AG09309 (cell line): ENCODE results near the gene MRPL41.

Experiments
- DNase-seq: peaks from one replicate; pipeline ENCODE4 v3.0.0-alpha.2; 2010; ENCODE audit warnings: low read depth
- H3K4me3 ChIP-seq: 2 replicates; pipeline ENCODE4 v1.5.1; 2011; ENCODE audit warnings: mild to moderate bottlenecking, low read depth, low read length, moderate library complexity; ENCODE audit not compliant: control insufficient read depth
- CTCF ChIP-seq: IDR thresholded peaks from 2 replicates; pipeline ENCODE4 v1.5.1; 2011; ENCODE audit warnings: mild to moderate bottlenecking, low read depth, low read length, inconsistent platforms; ENCODE audit not compliant: insufficient read depth, control insufficient read depth; ENCODE audit errors: missing control alignments

The MRPL41 gene

DNA sequence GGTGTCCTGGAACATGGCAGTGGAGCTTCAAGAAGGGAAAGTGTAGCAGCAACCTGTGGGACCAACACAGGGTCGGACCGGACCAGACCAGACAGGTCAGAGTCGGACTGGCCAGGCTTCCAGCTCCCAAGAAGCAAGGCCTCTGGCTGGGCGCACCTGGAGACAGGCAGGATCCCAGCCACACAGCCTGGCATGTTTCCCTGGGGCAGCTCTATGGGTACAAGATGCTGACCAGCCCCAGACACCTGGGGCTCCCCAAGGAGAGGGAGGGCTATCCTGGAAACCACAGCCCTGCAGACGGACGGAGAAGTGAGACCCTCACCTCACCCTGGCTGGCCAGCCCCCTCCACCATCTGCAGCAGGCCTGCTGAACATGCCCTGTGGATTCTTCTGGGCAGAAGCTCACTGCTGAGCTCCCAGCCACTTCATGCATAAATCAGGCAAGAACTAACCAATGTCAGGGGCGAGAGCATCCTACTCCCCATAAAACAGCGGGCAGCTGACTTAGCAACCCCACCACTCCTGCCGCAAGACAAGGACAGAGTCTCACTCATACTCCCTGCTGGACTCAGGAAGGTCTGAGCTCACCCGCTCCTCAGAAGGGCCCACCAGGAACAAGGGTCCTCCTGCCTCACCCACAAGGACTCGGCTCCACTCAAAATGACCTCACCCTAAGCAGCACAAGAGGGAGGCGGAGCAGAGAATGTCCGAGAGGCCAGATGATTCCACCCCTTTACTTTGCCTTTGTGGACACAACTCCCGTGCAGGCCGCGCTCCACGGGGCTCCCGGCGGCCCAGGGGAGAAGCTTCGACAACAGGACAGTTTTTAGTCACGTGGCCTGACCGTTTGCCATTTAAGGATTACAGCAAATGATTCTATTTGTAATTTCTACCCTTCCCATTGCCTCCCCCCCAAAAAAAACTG lies 29.9 kb downstream of the MRPL41 start:
- TF ChIP-seq CTCF, result no peak
- no peak for DNase-seq
- no peak overlapping the region for H3K4me3 ChIP-seq

- TF ChIP-seq CTCF, result no peak
- DNase-seq, result no peak
- no peak overlapping the region for H3K4me3 ChIP-seq
Measured at GRCh38 chr9:137582286-137582860, 30.7 kb downstream of the MRPL41 start.

DNA sequence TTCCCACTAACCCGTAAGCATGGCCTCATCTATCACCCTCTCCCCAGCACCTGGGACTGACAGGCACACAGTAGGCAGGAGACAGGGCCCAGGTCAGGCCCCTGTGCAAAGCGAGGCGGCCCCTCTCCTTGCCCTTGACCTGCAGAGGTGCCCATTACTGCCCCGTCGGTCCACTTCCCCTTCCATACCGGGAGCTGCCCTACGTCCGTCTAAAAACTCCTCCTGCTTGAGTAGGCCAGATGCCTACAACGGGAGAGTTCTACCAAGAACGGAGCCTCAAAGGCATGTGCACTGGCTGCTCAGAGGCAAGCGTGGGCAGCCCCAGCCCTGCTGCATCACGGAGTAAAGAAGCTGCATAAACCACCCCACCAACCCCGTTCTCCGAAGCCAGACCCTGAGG lies 31.7 kb downstream of the MRPL41 start:
- TF ChIP-seq CTCF, result no peak
- H3K4me3 ChIP-seq, result no peak overlapping the region
- DNase-seq, result no peak

DNA sequence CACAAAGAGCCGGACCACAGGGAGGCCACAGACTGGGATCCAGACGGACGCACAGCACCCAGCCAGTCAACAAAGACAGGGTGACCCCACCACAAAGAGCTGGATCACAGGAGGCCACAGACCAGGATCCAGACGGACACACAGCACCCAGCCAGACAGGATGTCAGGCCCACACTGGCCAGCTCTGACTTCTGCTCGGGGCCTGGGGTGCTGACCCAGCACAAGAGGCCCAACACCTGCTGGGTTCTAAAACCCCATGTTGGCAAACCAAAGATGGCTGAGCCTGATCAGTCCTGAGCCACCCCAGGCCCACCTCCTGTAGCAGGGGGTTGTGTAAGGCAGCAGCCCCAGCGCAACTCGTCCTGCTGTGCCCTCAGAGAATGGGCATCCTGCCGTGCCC lies 32.3 kb downstream of the MRPL41 start:
- no peak for DNase-seq
- H3K4me3 ChIP-seq, result no peak overlapping the region
- no peak for TF ChIP-seq CTCF

GRCh38 chr9:137586854-137587253 lies 35.2 kb downstream of the MRPL41 start:
- TF ChIP-seq CTCF, result no peak
- H3K4me3 ChIP-seq, result no peak overlapping the region
- no peak for DNase-seq

- no peak for DNase-seq
- no peak overlapping the region for H3K4me3 ChIP-seq
- no peak for TF ChIP-seq CTCF
Measured at GRCh38 chr9:137588311-137588710, 36.6 kb downstream of the MRPL41 start.
